Panc1 (cell line): ENCODE results near the gene ENTPD7. TPM values are rescaled to one million over a fixed set of nuclear protein-coding genes. Genes with fewer than 3 reads are reported as not detected.

Experiments used
- ATAC-seq: fragments of 200-7000 bp; cut with Tn5 transposase; 2 replicates; pipeline ENCODE4 v1.9.1; 2020; ENCODE audit warnings: mild to moderate bottlenecking, moderate library complexity
- BruUV-seq: library from RNA; stranded (reverse); fragments of 400-500 nt; replicated peaks from 2 replicates; lab custom pipeline; 2021; lab: Mats Ljungman, UMichigan
- CTCF ChIA-PET: fragments of 300-600 bp; sonication (Branson Sonifier 250); formaldehyde crosslinking; loops from one replicate; lab custom pipeline; 2022; ENCODE audit warnings: antibody characterized with exemption; lab: Charles Lee
- POLR2A ChIA-PET: fragments of 300-600 bp; sonication (Branson Sonifier 250); formaldehyde crosslinking; loops from one replicate; lab custom pipeline; 2022; ENCODE audit warnings: antibody characterized with exemption; lab: Charles Lee
- DNase-seq: peaks from one replicate; pipeline ENCODE4 v3.0.0-alpha.2; 2010; ENCODE audit warnings: low read depth, low spot score
- H3K27ac ChIP-seq: 2 replicates; pipeline ENCODE4 v1.5.1; 2011; ENCODE audit warnings: mild to moderate bottlenecking, low read length, inconsistent platforms
- H3K27me3 ChIP-seq: fragments of 200-500 bp; sonication (Bioruptor generic); 2 replicates; pipeline ENCODE4 v1.6.0; 2014; ENCODE audit warnings: low read length, inconsistent platforms; ENCODE audit not compliant: control insufficient read depth, insufficient read depth
- H3K36me3 ChIP-seq: fragments of 200-500 bp; sonication (Bioruptor generic); 2 replicates; pipeline ENCODE4 v1.5.1; 2014; ENCODE audit warnings: inconsistent platforms, mild to moderate bottlenecking, low read length, moderate library complexity; ENCODE audit not compliant: control insufficient read depth, insufficient read depth
- H3K4me1 ChIP-seq: 2 replicates; pipeline ENCODE4 v1.5.1; 2011; ENCODE audit warnings: inconsistent platforms, mild to moderate bottlenecking, low read length, moderate library complexity; ENCODE audit not compliant: control insufficient read depth, insufficient read depth
- H3K4me3 ChIP-seq, 2 experiments: 2 replicates each; pipeline ENCODE4 v1.5.1; 2011 to 2012; ENCODE audit warnings: low read depth in 2 of 2, low read length in 2 of 2, mild to moderate bottlenecking in 2 of 2, inconsistent platforms in 1 of 2, moderate library complexity in 1 of 2
- H3K9me3 ChIP-seq: fragments of 200-500 bp; sonication (Bioruptor generic); 2 replicates; pipeline ENCODE4 v1.5.1; 2014; ENCODE audit warnings: low read depth, mild to moderate bottlenecking, inconsistent platforms, low read length, moderate library complexity; ENCODE audit not compliant: control insufficient read depth, insufficient read depth
- CTCF ChIP-seq: fragments of 450-650 bp; IDR thresholded peaks from 2 replicates; pipeline ENCODE4 v1.5.1; 2017; ENCODE audit warnings: mild to moderate bottlenecking
- POLR2AphosphoS5 ChIP-seq: IDR thresholded peaks from 2 replicates; pipeline ENCODE4 v1.6.1; 2012; ENCODE audit warnings: mild to moderate bottlenecking, low read depth, low read length, moderate library complexity
- SIN3A ChIP-seq: IDR thresholded peaks from 2 replicates; pipeline ENCODE4 v1.6.1; 2012; ENCODE audit warnings: low read depth, mild to moderate bottlenecking, low read length, moderate library complexity, borderline replicate concordance; ENCODE audit not compliant: insufficient read depth
- TCF7L2 ChIP-seq: IDR thresholded peaks from 2 replicates; pipeline ENCODE4 v1.6.1; 2011; ENCODE audit warnings: mild to moderate bottlenecking, low read depth, low read length, inconsistent platforms
- in situ Hi-C: cut with HindIII; loops from 2 replicates; pipeline ENCODE4 v1.10.0; 2016; ENCODE audit warnings: low sequenced_read_pairs, low pct_unique_long_range_greater_than_20kb
- intact Hi-C: fragments of 100-400 bp; cut with micrococcal nuclease; formaldehyde crosslinking; loops from one replicate; pipeline ENCODE4 v1.10.0; 2022; ENCODE audit not compliant: unreplicated experiment
- total RNA-seq: library from RNA; stranded (reverse); gene quantifications from one replicate; pipeline ENCODE4 v1.2.1, GENCODE V29; 2021; ENCODE audit not compliant: unreplicated experiment
- TF ChIP-seq, protein P1 (sequence below), 2 experiments: IDR thresholded peaks; 2 replicates each; pipeline ENCODE4 v1.6.1; 2011 to 2012; ENCODE audit warnings: low read depth in 2 of 2, control low read depth in 1 of 2, low read length in 1 of 2, mild to moderate bottlenecking in 1 of 2, moderate library complexity in 1 of 2; ENCODE audit not compliant: insufficient read depth in 1 of 2

The ENTPD7 gene
- total RNA-seq, 1 experiment from 2014 or later, result 15.9 TPM

GRCh38 chr10:99730026-99730425 lies 70.7 kb downstream of the ENTPD7 start:
- Histone ChIP-seq H3K27ac (no peak overlapping the region), H3K4me3 (no peak overlapping the region), H3K36me3 (peaks cover 28% of the 10 kb centered on the region), H3K9me3 (no peaks in the 10 kb centered on the region), H3K27me3 (no peaks in the 10 kb centered on the region), H3K4me1 (peaks cover 14% of the 10 kb centered on the region)
- ATAC-seq (no peak), DNase-seq (no peak)
- intact Hi-C loops, result no loop called here
- in situ Hi-C loops, result no loop called here
- TF ChIP-seq POLR2AphosphoS5 (no peak), TCF7L2 (no peak), CTCF (no peak), SIN3A (no peak)
- TF ChIP-seq, protein P1, sequence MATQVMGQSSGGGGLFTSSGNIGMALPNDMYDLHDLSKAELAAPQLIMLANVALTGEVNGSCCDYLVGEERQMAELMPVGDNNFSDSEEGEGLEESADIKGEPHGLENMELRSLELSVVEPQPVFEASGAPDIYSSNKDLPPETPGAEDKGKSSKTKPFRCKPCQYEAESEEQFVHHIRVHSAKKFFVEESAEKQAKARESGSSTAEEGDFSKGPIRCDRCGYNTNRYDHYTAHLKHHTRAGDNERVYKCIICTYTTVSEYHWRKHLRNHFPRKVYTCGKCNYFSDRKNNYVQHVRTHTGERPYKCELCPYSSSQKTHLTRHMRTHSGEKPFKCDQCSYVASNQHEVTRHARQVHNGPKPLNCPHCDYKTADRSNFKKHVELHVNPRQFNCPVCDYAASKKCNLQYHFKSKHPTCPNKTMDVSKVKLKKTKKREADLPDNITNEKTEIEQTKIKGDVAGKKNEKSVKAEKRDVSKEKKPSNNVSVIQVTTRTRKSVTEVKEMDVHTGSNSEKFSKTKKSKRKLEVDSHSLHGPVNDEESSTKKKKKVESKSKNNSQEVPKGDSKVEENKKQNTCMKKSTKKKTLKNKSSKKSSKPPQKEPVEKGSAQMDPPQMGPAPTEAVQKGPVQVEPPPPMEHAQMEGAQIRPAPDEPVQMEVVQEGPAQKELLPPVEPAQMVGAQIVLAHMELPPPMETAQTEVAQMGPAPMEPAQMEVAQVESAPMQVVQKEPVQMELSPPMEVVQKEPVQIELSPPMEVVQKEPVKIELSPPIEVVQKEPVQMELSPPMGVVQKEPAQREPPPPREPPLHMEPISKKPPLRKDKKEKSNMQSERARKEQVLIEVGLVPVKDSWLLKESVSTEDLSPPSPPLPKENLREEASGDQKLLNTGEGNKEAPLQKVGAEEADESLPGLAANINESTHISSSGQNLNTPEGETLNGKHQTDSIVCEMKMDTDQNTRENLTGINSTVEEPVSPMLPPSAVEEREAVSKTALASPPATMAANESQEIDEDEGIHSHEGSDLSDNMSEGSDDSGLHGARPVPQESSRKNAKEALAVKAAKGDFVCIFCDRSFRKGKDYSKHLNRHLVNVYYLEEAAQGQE (IDR thresholded peaks at IDR 0.05; ENCODE audit: insufficient read depth in 1 of 2, low read depth in 2 of 2, low read length in 1 of 2), result no peak
- POLR2A ChIA-PET, result no interaction called here
- CTCF ChIA-PET, result no interaction called here
- no TSS peak for BruUV-seq

- in situ Hi-C loops (no loop called here), intact Hi-C loops (loop anchor here (2.0 kb wide), 1 partner anchor 47 kb away; no protein-coding TSS in a partner anchor)
- H3K4me3 ChIP-seq, result peak overlapping the region; percentile 92 to 93
- TSS peak; percentile 89 for BruUV-seq
- ChIA-PET POLR2A (interaction anchor here (0.6 to 1.3 kb wide), 2 partner anchors 8 to 72 kb away, joined by 4 to 10 read pairs; partner anchors contain the start of gene ENTPD7), CTCF (interaction anchor here (0.7 kb wide), 1 partner anchor 1778 kb away, joined by 3 read pairs; no protein-coding TSS in a partner anchor)
- TF ChIP-seq TCF7L2, result no peak
- H3K36me3 ChIP-seq, result peaks cover 27% of the 10 kb centered on the region
- no peaks in the 10 kb centered on the region for H3K27me3 ChIP-seq
- H3K4me1 ChIP-seq, result peaks cover 22% of the 10 kb centered on the region
- no peaks in the 10 kb centered on the region for H3K9me3 ChIP-seq
- ATAC-seq, result peak; percentile 59
- DNase-seq, result no peak
- H3K27ac ChIP-seq, result peak overlapping the region; percentile 98
Observed at GRCh38 chr10:99731306-99732032, 72.2 kb downstream of the ENTPD7 start.
